GM12878 (cell line): Measurements from ENCODE around the gene TCEAL9. TPM values are rescaled to one million over a fixed set of nuclear protein-coding genes. Genes with fewer than 3 reads are reported as not detected.

Source experiments
- ATAC-seq: fragments of 200-7000 bp; cut with Tn5 transposase; 3 replicates; pipeline ENCODE4 v1.9.1; 2020; ENCODE audit warnings: mild to moderate bottlenecking, moderate library complexity
- BruUV-seq: library from RNA; stranded (reverse); fragments of 400-500 nt; replicated peaks from 2 replicates; lab custom pipeline; 2021; lab: Mats Ljungman, UMichigan
- CTCF ChIA-PET: fragments of 300-600 bp; sonication (Branson Sonifier 250); formaldehyde crosslinking; extraction: SDS; loops from one replicate; lab custom pipeline; 2021; ENCODE audit warnings: inconsistent platforms; lab: Yijun Ruan, JAX
- POLR2A ChIA-PET: fragments of 350-600 bp; formaldehyde crosslinking; extraction: SDS; loops from one replicate; lab custom pipeline; 2021; ENCODE audit warnings: inconsistent platforms; lab: Charles Lee
- RAD21 ChIA-PET: fragments of 300-600 bp; sonication (Branson Sonifier 250); formaldehyde crosslinking; loops from one replicate; lab custom pipeline; 2023; ENCODE audit warnings: antibody characterized with exemption; ENCODE audit not compliant: unreplicated experiment; lab: Charles Lee
- SMC1A ChIA-PET: fragments of 300-600 bp; sonication (Branson Sonifier 250); formaldehyde crosslinking; loops from one replicate; lab custom pipeline; 2023; ENCODE audit not compliant: unreplicated experiment, uncharacterized antibody; lab: Charles Lee
- DNase-seq: peaks from one replicate; pipeline ENCODE4 v3.0.0-alpha.2; 2011; ENCODE audit warnings: low read depth, low spot score
- FAIRE-seq: peaks from 3 replicates; lab custom pipeline; 2011; peaks lifted over from hg19 to GRCh38; lab: Jason Lieb, UNC
- H2AFZ ChIP-seq: 2 replicates; pipeline ENCODE4 v1.6.0; 2011; ENCODE audit warnings: low read depth, low read length, control low read depth; ENCODE audit not compliant: control insufficient read depth
- H3K27ac ChIP-seq: 2 replicates; pipeline ENCODE4 v1.5.1; 2011; ENCODE audit warnings: control low read depth; ENCODE audit not compliant: control insufficient read depth, insufficient read depth
- H3K27me3 ChIP-seq, 2 experiments: replicated peaks in 1 of 2; 2 replicates each; pipeline versions ENCODE4 v1.6.0 to v1.6.1; 2011; ENCODE audit warnings: low read length in 1 of 2; ENCODE audit not compliant: control insufficient read depth in 2 of 2, insufficient read depth in 2 of 2
- H3K36me3 ChIP-seq, 2 experiments: 2 replicates each; pipeline ENCODE4 v1.5.1; 2011; ENCODE audit warnings: low read length in 1 of 2; ENCODE audit not compliant: control insufficient read depth in 2 of 2, insufficient read depth in 2 of 2
- H3K4me1 ChIP-seq: 2 replicates; pipeline ENCODE4 v1.6.1; 2011; ENCODE audit warnings: mild to moderate bottlenecking, low read length, moderate library complexity, mixed read lengths; ENCODE audit not compliant: control insufficient read depth, insufficient read depth
- H3K4me2 ChIP-seq: 2 replicates; pipeline ENCODE4 v1.6.0; 2011; ENCODE audit warnings: control low read depth; ENCODE audit not compliant: control insufficient read depth, insufficient read depth
- H3K4me3 ChIP-seq: fragments of 200-600 bp; sonication (generic); 2 replicates; pipeline ENCODE4 v1.5.1; 2016
- H3K79me2 ChIP-seq: 2 replicates; pipeline ENCODE4 v1.6.0; 2011; ENCODE audit warnings: low read length; ENCODE audit not compliant: control insufficient read depth, insufficient read depth
- H3K9ac ChIP-seq: 2 replicates; pipeline ENCODE4 v1.8.0; 2011; ENCODE audit warnings: low read length, control low read depth, mixed read lengths; ENCODE audit not compliant: control insufficient read depth, insufficient read depth
- H3K9me3 ChIP-seq: replicated peaks from 3 replicates; pipeline ENCODE4 v1.5.1; 2011; ENCODE audit warnings: mild to moderate bottlenecking, low read length; ENCODE audit not compliant: control insufficient read depth, insufficient read depth
- H4K20me1 ChIP-seq: 2 replicates; pipeline ENCODE4 v1.6.0; 2011; ENCODE audit not compliant: control insufficient read depth, insufficient read depth
- ATF7 ChIP-seq: fragments of 450-650 bp; IDR thresholded peaks from 2 replicates; pipeline ENCODE4 v1.6.1; 2016; ENCODE audit warnings: low read depth, mild to moderate bottlenecking
- BHLHE40 ChIP-seq, 2 experiments: fragments of 450-650 bp in 1 of 2; IDR thresholded peaks; 2 replicates each; pipeline ENCODE4 v1.6.1; 2011 to 2017; ENCODE audit warnings: low read depth in 2 of 2, borderline replicate concordance in 1 of 2, improper control_type of control experiment in 1 of 2, low read length in 1 of 2, mild to moderate bottlenecking in 1 of 2
- DPF2 ChIP-seq: fragments of 450-650 bp; IDR thresholded peaks from 2 replicates; pipeline ENCODE4 v1.6.1; 2017; ENCODE audit warnings: mild to moderate bottlenecking
- ELK1 ChIP-seq: IDR thresholded peaks from 2 replicates; pipeline ENCODE4 v1.6.1; 2012; ENCODE audit warnings: low read depth, low read length, improper control_type of control experiment
- FOXM1 ChIP-seq: IDR thresholded peaks from 2 replicates; pipeline ENCODE4 v1.6.1; 2012; ENCODE audit warnings: low read depth, mild to moderate bottlenecking, inconsistent platforms, low read length, moderate library complexity
- GABPA ChIP-seq: IDR thresholded peaks from 2 replicates; pipeline ENCODE4 v1.6.1; 2014; ENCODE audit warnings: antibody characterized with exemption, low read depth, mild to moderate bottlenecking, inconsistent platforms
- HDAC2 ChIP-seq: fragments of 200-600 bp; sonication (generic); IDR thresholded peaks from 2 replicates; pipeline ENCODE4 v1.6.1; 2017
- MTA2 ChIP-seq: fragments of 450-650 bp; IDR thresholded peaks from 2 replicates; pipeline ENCODE4 v1.6.1; 2016; ENCODE audit warnings: low read depth, mild to moderate bottlenecking, moderate library complexity
- NFIC ChIP-seq: IDR thresholded peaks from 2 replicates; pipeline ENCODE4 v1.6.1; 2012; ENCODE audit warnings: low read depth, mild to moderate bottlenecking, inconsistent platforms, low read length, moderate library complexity
- NFYA ChIP-seq: IDR thresholded peaks from 2 replicates; pipeline ENCODE4 v1.6.1; 2011; ENCODE audit warnings: low read depth, mild to moderate bottlenecking, low read length, improper control_type of control experiment, borderline replicate concordance
- NKRF ChIP-seq: fragments of 450-650 bp; conservative IDR thresholded peaks from 2 replicates; pipeline ENCODE4 v1.6.1; 2017; ENCODE audit warnings: mild to moderate bottlenecking, moderate library complexity
- RBBP5 ChIP-seq: fragments of 200-600 bp; sonication (generic); conservative IDR thresholded peaks from 2 replicates; pipeline ENCODE4 v1.6.1; 2016
- SMAD1 ChIP-seq: fragments of 450-650 bp; IDR thresholded peaks from 2 replicates; pipeline ENCODE4 v1.6.1; 2018; ENCODE audit warnings: mild to moderate bottlenecking, low read depth; ENCODE audit not compliant: partially characterized antibody
- YY1 ChIP-seq: IDR thresholded peaks from 2 replicates; pipeline ENCODE4 v1.6.1; 2011; ENCODE audit warnings: low read depth, mild to moderate bottlenecking, low read length
- ZBED1 ChIP-seq: IDR thresholded peaks from 2 replicates; pipeline ENCODE4 v1.6.1; 2016; ENCODE audit warnings: borderline replicate concordance
- ZBTB33 ChIP-seq: fragments of 450-650 bp; IDR thresholded peaks from 2 replicates; pipeline ENCODE4 v1.6.1; 2017; ENCODE audit warnings: mild to moderate bottlenecking
- ZSCAN29 ChIP-seq: fragments of 450-650 bp; IDR thresholded peaks from 2 replicates; pipeline ENCODE4 v1.6.1; 2017; ENCODE audit warnings: mild to moderate bottlenecking, moderate library complexity
- WGBS: methylation state at CpG from one replicate; pipeline ENCODE4 v1.1.6; 2016; ENCODE audit warnings: low lambda C conversion rate; ENCODE audit not compliant: insufficient replicate concordance, insufficient coverage; ENCODE audit errors: missing lambda C conversion rate; 5-methylcytosine and 5-hydroxymethylcytosine counted together
- in situ Hi-C: fragments of 300-500 bp; cut with MboI; formaldehyde crosslinking; loops from 9 replicates; pipeline ENCODE4 v1.14.3; 2018; ENCODE audit warnings: mixed read lengths
- intact Hi-C: fragments of 100-400 bp; cut with micrococcal nuclease; formaldehyde crosslinking; loops from one replicate; pipeline ENCODE4 v1.14.2; 2022; ENCODE audit not compliant: unreplicated experiment
- polyA plus RNA-seq, 11 experiments: library from polyadenylated mRNA; depleted of rRNA in 4 of 11; unstranded in 6 of 11; stranded (reverse) in 5 of 11; fragments of >200 nt; fragmentation: Nextera tagmentation in 4 of 11; fragmentation: Illumina TruSeq in 1 of 11; extraction: Ambion mirVana in 4 of 11; extraction: Trizol in 1 of 11; gene quantifications; 1 replicate in 1 of 11; 2 replicates in 10 of 11; pipeline versions ENCODE4 v1.2.1 to v1.2.3, GENCODE V29; 2011 to 2016; ENCODE audit warnings: inconsistent platforms in 2 of 11, missing spikeins in 2 of 11, low read depth in 1 of 11
- total RNA-seq, 4 experiments: library from RNA; depleted of rRNA in 3 of 4; stranded (reverse); fragments of >200 nt in 3 of 4; fragmentation: Illumina TruSeq in 1 of 4; extraction: Trizol in 1 of 4; gene quantifications; 2 replicates each; pipeline versions ENCODE4 v1.2.1 to v1.2.3, GENCODE V29; 2013 to 2021

Gene TCEAL9
- total and polyA plus RNA-seq, 10 of the 15 experiments (the other 5 are each of a cell fraction or from before 2014, with no cell fraction given), result 0.39 to 2.5 (median 0.90) TPM

- ChIA-PET POLR2A (no interaction called here), RAD21 (no interaction called here), CTCF (no interaction called here), SMC1A (no interaction called here)
- H3K36me3 ChIP-seq, result no peaks in the 10 kb centered on the region
- BruUV-seq, result no TSS peak
- no peak for ATAC-seq
- 47% methylated on average over 28 of the region's 32 CpGs for WGBS
- peak overlapping the region; percentile 50; the same call in 1 of the 2 replicates for H3K4me3 ChIP-seq
- H3K4me1 ChIP-seq, result no peaks in the 10 kb centered on the region
- no peak for FAIRE-seq
- H3K27ac ChIP-seq, result no peak overlapping the region
- H3K9me3 ChIP-seq, result no peaks in the 10 kb centered on the region
- H3K27me3 ChIP-seq, result no peaks in the 10 kb centered on the region
- no peaks in the 10 kb centered on the region for H3K79me2 ChIP-seq
- intact Hi-C loops, result no loop called here
- in situ Hi-C loops, result no loop called here
- no peak overlapping the region for H3K9ac ChIP-seq
- H2AFZ ChIP-seq, result no peak overlapping the region
- H4K20me1 ChIP-seq, result no peaks in the 10 kb centered on the region
- TF ChIP-seq ZBTB33 (no peak), GABPA (no peak), RBBP5 (no peak), NKRF (no peak), MTA2 (no peak), NFIC (no peak), YY1 (no peak), HDAC2 (no peak), BHLHE40 (IDR thresholded peaks at IDR 0.05; ENCODE audit: borderline replicate concordance in 1 of 2, low read depth in 2 of 2, low read length in 1 of 2) (no peak), DPF2 (no peak), ELK1 (no peak), FOXM1 (no peak), ZBED1 (no peak), NFYA (no peak), SMAD1 (no peak), ATF7 (no peak), ZSCAN29 (no peak)
- peak overlapping the region; percentile 59 for H3K4me2 ChIP-seq
- DNase-seq, result no peak
Measured at GRCh38 chrX:103309860-103310554, 46.3 kb upstream of the TCEAL9 start.
